AG10803 (cell line): ENCODE results near the gene ITPR1.

Experiments
- DNase-seq: peaks from one replicate; pipeline ENCODE4 v3.0.0; 2010; ENCODE audit warnings: low read depth
- H3K4me3 ChIP-seq: 2 replicates; pipeline ENCODE4 v1.5.1; 2011; ENCODE audit warnings: mild to moderate bottlenecking, low read length, control low read depth
- TF ChIP-seq, protein P1 (sequence below): conservative IDR thresholded peaks from 2 replicates; pipeline ENCODE4 v1.5.1; 2011; ENCODE audit warnings: mild to moderate bottlenecking, low read length, control low read depth, inconsistent platforms

Gene ITPR1

GRCh38 chr3:4845882-4846281 lies 352.7 kb downstream of the ITPR1 start:
- DNase-seq: no peak
- H3K4me3 ChIP-seq: no peak overlapping the region
- TF ChIP-seq, protein P1, sequence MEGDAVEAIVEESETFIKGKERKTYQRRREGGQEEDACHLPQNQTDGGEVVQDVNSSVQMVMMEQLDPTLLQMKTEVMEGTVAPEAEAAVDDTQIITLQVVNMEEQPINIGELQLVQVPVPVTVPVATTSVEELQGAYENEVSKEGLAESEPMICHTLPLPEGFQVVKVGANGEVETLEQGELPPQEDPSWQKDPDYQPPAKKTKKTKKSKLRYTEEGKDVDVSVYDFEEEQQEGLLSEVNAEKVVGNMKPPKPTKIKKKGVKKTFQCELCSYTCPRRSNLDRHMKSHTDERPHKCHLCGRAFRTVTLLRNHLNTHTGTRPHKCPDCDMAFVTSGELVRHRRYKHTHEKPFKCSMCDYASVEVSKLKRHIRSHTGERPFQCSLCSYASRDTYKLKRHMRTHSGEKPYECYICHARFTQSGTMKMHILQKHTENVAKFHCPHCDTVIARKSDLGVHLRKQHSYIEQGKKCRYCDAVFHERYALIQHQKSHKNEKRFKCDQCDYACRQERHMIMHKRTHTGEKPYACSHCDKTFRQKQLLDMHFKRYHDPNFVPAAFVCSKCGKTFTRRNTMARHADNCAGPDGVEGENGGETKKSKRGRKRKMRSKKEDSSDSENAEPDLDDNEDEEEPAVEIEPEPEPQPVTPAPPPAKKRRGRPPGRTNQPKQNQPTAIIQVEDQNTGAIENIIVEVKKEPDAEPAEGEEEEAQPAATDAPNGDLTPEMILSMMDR: no peak

- TF ChIP-seq, protein P1: no peak
- H3K4me3 ChIP-seq: no peak overlapping the region
- DNase-seq: no peak
Observed at GRCh38 chr3:4846543-4846942, 353.4 kb downstream of the ITPR1 start.

DNA sequence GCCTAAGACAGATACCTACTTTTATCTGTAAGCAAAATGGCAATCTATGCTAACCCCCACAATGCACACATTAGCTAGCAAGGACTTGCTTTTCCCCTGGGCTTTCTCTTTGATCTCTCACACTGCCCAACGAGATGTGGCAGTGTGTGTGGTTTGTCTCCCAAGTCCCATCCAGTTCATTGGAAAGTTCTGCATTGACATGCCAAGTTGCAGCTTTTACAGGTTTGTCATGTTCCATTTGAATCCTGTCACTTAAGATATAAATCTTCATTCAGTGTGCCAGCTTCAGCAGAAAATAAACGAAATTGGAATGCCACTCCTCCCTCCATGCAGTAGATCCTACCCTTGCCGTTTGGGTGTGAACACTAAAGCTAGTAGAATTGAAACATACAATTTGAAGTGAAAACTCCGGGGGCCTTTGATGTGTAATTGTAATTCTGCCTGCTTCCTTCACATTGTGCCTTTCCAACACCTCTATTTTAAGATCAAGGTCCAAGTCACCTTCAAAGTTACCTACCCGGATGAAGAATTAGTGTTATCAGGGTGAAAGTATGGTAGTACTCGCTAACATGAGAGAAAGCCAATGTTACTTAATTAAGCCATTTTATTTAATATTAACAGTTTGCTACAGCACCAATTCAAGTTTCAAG lies 355.2 kb downstream of the ITPR1 start:
- H3K4me3 ChIP-seq: no peak overlapping the region
- DNase-seq: no peak

GRCh38 chr3:4849136-4849535 lies 356.0 kb downstream of the ITPR1 start:
- TF ChIP-seq, protein P1: no peak
- H3K4me3 ChIP-seq: no peak overlapping the region
- no peak for DNase-seq

More for the DNA sequence above, 355.2 kb downstream of the ITPR1 start:
- TF ChIP-seq, protein P1: no peak

- no peak for DNase-seq
- TF ChIP-seq, protein P1: no peak
- no peak overlapping the region for H3K4me3 ChIP-seq
Observed at GRCh38 chr3:4849739-4850138, 356.6 kb downstream of the ITPR1 start.

- TF ChIP-seq, protein P1: no peak
Observed at GRCh38 chr3:4850211-4850927, 357.2 kb downstream of the ITPR1 start.

DNA sequence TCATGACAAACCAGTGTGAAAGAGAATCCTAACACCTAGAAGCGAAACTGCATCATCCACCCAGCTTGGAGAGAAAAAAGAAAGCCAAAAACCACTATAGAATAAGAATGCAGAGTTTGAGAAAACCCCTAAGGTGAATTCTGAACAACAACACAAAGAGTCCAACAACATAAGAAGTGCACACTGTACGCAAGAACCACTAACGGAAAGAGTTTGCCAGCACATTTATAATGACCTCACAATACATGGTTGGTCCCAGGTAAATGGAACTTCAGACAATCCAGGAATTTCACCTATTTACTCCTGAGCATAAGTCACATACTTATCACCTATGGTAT lies 357.7 kb downstream of the ITPR1 start:
- no peak for DNase-seq
- H3K4me3 ChIP-seq: no peak overlapping the region
- TF ChIP-seq, protein P1: no peak

More at GRCh38 chr3:4850211-4850927, 357.2 kb downstream of the ITPR1 start:
- DNase-seq: no peak
- H3K4me3 ChIP-seq: no peak overlapping the region
